ENCODE measurements around the gene GRPR.

Gene GRPR

DNA sequence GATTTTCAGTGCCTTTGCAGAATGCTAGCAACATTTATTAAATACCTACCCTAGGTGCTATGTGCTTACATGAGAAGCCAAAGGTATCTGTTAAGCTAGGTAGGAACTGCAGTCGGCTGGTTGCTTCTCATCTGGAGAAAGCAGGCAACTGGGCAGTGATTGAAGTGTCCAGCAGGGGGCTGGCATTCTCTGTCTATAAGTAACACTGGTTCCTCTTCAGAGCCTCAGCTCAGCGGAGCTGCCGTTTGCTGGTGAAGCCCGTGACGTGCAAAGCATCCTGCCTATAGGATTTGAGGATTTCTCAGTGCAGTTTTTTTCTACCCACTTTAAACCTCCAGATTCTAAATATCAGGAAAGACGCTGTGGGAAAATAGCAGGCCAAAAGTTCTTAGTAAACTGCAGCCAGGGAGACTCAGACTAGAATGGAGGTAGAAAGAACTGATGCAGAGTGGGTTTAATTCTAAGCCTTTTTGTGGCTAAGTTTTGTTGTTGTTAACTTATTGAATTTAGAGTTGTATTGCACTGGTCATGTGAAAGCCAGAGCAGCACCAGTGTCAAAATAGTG lies at the start of gene GRPR:
GRPR (plus strand) TSS at position 344 of the 565 bp plus-strand sequence. CDS start 389 bp downstream, outside the sequence.
- DNase-seq (ENCODE audit: low spot score): peak; percentile 73

GRCh38 chrX:16075087-16075486 lies 48.3 kb upstream of the GRPR start:
- DNase-seq (ENCODE audit: low spot score): no peak

GRCh38 chrX:16076834-16077233 lies 46.5 kb upstream of the GRPR start:
- DNase-seq (ENCODE audit: low spot score): no peak

DNA sequence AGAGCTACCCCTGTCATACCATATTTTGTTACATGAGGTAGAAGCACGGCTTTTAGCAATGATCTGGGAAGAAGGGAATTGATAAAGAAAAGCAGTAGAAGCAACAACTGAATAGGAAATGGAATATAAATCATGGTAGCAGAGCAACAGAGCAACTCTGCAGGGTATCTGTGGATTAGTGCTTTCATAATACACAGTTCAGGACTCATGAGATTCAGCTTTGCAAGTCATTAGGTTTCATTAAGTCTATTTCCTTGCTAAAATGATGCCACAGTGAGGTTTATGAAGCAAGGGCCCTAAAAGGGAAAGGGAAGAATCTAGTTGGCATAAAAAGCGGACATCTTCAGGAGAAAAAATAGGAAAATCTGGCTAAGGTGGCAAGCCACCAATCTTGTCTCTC lies 45.6 kb upstream of the GRPR start:
- no peak for DNase-seq (ENCODE audit: low spot score)

DNA sequence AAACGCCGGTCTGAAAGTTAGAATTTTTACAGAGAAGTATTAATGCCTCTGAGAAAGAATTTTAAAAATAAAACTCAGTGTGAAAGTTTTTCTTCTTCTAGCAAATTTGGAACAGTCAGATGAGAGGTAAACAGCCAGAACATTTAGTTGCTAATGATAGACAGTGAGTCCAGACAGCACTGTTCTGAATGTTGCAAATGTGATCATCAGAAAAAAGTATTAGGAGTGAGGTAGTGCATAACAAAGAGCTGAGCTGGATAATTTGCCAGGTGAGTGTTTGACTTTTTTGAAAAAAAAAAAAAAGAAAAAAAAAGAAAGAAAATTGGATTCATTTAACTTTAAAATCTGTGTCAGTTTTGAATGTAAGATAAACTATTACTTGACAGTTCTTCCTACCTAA lies 42.0 kb upstream of the GRPR start:
- no peak for DNase-seq (ENCODE audit: low spot score)

GRCh38 chrX:16082470-16083085 lies 40.8 kb upstream of the GRPR start:
- no peak for DNase-seq (ENCODE audit: low spot score)

DNA sequence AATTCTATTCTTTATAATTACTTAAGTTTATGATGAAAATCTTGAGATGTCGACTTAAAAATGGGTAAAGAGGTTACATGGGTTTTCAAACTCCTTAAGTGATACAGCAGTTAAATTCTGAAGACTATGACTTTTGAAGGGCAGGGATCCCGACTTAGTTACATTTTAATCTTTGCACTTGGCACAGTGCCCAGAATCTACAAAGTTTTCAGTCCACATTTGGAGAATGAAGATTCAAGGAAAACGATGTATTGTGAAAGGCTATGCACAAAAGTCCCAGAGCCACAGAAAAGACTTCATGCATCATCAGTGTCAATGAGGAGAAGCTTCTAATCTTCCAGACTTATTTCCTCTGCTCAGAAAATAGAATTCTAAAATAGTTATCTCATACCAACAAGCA lies 36.3 kb upstream of the GRPR start:
- no peak for DNase-seq (ENCODE audit: low spot score)

- DNase-seq (ENCODE audit: low spot score): no peak
Measured at GRCh38 chrX:16089086-16089485, 34.3 kb upstream of the GRPR start.

DNA sequence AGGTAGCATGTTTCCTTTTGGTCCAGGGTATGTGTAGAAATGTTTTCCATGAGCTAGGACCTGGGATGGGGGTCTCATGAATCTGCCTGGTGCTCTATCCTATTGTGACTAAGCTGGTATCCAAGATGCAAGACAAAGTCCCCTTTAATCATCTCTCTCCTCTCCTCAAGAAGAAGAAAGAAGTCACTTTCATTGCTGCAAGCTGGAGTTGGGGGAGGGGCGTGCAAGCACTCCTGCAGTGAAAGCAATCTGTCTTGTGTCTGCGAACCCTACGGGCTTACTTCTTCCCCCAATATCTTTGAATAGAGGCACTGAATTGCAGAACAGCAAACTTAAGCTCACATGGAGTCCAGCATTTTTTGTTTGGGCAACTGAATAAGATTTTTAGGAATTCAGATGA lies 27.2 kb upstream of the GRPR start:
- no peak for DNase-seq (ENCODE audit: low spot score)

DNA sequence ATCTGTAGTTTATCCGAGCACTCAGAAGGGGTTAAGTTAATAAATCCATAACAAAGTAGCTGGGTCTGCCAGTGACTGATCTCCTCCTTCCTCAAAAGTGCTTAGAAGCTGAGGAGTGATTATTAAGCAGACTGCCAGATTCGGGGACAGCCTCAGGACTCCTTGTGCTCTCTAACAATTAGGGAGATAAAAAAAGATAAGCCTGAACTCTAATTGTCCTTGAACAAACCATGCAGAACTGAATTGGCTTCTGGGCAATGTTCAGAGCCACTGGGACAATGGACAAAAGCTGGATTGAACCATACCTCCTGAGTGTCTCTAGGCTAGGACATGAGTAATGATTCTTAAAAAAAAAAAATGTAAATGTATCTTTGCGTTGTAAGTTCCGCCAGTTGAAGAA lies 22.7 kb upstream of the GRPR start:
- no peak for DNase-seq (ENCODE audit: low spot score)

- DNase-seq (ENCODE audit: low spot score): no peak
Measured at GRCh38 chrX:16101581-16101980, 21.8 kb upstream of the GRPR start.

DNA sequence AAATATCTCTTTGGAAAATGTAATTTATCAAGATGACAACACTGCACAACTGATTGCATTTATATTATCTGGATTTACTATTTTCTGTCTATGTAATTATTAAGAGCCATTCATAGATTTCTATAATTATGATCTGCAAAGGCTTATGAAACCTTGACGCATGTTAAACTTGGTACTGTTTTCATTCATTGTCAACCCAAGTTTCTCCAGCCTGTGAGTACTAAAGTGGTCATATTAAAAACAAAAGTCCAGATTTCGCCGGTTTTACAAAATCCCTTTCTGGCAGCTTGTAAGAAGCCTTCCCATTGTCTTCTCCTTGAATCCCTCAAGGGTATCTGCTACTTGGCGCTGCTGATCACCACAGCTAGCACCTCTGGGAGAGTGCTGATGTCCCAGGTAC lies 19.7 kb upstream of the GRPR start:
- no peak for DNase-seq (ENCODE audit: low spot score)

- no peak for DNase-seq (ENCODE audit: low spot score)
Measured at GRCh38 chrX:16112428-16112827, 10.9 kb upstream of the GRPR start.

DNA sequence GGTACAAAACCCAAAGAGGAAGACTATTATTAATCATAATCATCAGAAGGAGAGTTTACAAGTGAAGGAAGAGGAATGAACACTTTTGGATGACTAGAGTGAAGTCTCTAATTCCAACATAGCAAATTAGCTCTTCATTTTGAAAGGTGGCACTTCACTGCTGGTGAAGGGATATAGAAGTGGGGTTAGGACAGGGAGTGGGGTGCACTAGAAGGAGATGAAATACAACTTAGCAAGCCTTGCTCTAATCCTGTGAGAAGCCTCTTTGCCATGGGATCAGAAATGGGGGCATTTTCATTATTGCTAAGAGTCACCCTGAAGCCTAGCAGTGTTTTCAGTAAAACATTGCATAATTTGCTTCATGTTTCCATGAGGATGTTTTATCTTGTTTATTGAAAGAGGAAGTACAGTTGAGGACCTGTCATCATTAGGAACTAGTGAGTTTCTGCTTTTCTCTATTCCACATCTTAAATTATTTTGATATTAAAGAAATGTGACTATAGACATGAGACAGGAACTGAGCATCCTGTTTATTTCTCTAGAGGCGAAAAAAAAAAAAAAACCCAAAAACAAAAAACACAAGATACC lies 9.3 kb upstream of the GRPR start:
- DNase-seq (ENCODE audit: low spot score): no peak

DNA sequence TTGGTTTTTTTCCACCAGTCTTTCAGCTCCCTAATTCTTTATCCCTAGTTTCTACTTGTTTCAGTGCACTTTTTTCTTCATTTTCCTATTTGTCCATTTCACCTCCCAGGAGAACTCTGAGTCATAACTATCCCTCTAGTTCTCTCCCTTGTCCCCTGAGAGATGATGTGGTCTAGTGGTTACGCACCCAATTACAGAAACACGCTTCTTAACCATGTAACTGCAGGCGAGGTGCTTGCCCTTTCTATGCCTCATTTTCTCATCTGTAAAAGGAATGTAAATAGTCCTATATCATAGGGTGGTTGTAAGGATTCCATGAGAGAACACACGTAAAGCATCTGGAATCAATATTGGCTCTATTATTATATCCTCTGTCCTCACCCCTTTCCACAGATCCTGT lies 8.8 kb upstream of the GRPR start:
- DNase-seq (ENCODE audit: low spot score): peak; percentile 8

DNA sequence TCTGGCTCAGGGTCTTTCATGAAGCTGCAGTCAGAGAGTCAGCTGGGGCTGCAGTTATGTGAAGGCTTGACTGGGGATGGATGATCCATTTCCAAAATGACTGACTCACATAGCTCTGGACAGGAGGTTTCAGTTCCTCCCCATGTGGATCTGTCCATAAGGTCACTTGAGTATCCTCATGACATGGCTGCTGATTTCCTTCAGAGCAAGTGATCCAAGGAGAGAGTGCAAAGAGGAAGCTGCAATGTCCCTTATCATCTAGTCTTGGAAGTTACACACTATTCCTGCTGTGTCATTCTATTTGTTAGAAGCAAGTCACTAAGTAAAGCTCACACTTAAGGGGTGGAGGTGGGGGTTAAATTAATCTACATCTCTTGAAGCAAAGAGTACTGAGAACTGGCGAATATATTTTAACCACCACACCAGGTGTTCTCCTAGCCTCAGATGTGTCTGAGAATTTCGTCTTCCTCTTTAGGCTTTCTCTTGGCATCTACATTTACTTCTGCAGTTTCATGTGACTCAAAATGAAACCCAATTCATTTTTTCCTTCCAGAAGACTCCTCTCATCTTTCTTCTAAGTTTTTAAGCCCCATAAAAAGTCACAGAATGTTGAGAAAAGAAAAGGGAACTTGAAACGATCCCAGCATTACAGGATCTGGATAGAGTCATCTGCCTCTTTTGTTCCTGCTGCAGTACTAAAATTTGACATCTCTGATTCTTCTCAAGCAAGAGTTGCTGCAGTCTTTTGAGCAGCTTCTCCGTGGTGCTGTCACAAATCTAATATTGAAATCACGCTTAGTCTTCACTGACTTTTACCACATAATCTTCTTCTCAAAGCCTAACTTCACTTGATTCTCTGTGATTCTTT lies 3.8 kb upstream of the GRPR start:
- no peak for DNase-seq (ENCODE audit: low spot score)

- DNase-seq (ENCODE audit: low spot score): no peak
Measured at GRCh38 chrX:16120431-16120830, 2.9 kb upstream of the GRPR start.

- no peak for DNase-seq (ENCODE audit: low spot score)
Measured at GRCh38 chrX:16124201-16124600, 836 bp downstream of the GRPR start.

GRCh38 chrX:16125520-16126149 lies 2.3 kb downstream of the GRPR start:
- DNase-seq (ENCODE audit: low spot score): no peak

DNA sequence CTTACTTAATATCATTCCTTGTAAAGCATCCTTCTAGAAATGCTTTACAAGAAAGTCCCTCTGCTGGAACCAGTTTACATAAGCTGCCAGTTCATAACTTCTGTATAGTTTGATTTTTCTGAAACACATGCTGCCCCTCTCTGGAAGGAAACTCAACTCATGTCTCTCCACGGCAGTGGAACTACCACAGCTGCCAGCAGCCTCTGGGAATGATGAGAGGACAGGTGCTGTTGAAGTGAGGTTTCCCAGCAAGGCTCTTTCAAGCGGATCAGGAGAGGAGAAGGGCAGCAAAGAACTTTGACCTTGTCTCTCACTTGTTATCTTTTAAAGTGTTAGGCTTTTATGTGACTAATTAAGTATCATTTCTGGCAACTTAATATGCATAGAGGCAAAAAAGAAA lies 7.3 kb downstream of the GRPR start:
- DNase-seq (ENCODE audit: low spot score): no peak

GRCh38 chrX:16134936-16135335 lies 11.6 kb downstream of the GRPR start:
- DNase-seq (ENCODE audit: low spot score): no peak

DNA sequence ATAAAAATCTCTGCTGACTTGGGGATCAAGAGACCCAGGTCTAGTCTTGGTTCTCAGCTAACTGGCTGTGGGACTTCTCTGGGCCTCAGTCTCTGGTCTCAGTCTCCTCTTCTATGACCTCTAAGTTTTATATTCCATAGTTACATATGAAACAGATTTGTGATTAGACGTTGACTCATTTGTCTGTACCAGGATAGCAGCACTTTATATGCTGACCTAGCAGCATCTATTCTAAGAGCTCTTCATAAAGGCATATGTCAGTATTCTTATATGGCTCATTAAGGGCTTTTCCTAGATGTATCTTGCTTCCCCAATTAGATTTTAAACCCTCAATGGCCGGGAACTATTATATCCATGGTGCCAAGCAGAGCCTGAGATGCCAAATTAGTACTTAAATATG lies 12.7 kb downstream of the GRPR start:
- no peak for DNase-seq (ENCODE audit: low spot score)
